Measurements from ENCODE around the gene INTS7. TPM values are rescaled to one million over a fixed set of nuclear protein-coding genes. Genes with fewer than 3 reads are reported as not detected.
"Not testable (repeated sequence)": the region's sequence is repeated elsewhere in the genome, so short reads cannot be mapped to it uniquely, and the experiment has no call there.

INTS7 gene
- total RNA-seq, 4 donors from 2014 or later, result 13.5 to 22.3 (median 18.2) TPM

DNA sequence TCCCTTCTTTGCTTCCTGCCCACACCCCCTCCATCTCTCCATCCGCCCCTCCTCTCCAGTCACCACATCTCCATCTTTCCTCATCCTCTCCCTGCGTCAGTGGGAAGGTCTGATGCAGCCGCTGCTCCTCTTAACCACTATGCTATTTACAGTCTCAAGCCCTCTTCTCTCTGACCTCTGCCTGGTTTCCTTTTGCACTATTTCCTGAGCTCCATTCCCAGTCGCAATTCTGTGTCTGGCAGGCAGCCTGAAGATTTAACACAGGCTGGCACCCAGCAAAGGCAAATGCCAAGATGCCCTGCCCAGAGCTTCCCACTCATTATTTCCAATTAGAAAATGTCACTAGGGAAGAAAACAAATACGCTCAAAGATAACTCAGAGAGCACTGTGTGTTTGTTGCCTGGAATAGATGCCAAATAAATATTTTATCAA, 115.2 kb downstream of the INTS7 start:
- WGBS, result 27% methylated on average over 5 of the region's 5 CpGs
- Histone ChIP-seq H3K27ac (no peak overlapping the region), H3K36me3 (no peaks in the 10 kb centered on the region), H3K4me1 (peaks cover 10% of the 10 kb centered on the region), H3K9me3 (no peaks in the 10 kb centered on the region), H3K27me3 (no peaks in the 10 kb centered on the region), H3K4me3 (no peak overlapping the region)
- DNase-seq (ENCODE audit: low spot score in 2 of 2), result peak in 1 of 2 donors; percentile 68
- TF ChIP-seq POLR2AphosphoS5 (IDR thresholded peaks at IDR 0.05) (no peak), POLR2A (IDR thresholded peaks at IDR 0.05) (no peak), EP300 (IDR thresholded peaks at IDR 0.05) (no peak)
- TF ChIP-seq, protein P1, sequence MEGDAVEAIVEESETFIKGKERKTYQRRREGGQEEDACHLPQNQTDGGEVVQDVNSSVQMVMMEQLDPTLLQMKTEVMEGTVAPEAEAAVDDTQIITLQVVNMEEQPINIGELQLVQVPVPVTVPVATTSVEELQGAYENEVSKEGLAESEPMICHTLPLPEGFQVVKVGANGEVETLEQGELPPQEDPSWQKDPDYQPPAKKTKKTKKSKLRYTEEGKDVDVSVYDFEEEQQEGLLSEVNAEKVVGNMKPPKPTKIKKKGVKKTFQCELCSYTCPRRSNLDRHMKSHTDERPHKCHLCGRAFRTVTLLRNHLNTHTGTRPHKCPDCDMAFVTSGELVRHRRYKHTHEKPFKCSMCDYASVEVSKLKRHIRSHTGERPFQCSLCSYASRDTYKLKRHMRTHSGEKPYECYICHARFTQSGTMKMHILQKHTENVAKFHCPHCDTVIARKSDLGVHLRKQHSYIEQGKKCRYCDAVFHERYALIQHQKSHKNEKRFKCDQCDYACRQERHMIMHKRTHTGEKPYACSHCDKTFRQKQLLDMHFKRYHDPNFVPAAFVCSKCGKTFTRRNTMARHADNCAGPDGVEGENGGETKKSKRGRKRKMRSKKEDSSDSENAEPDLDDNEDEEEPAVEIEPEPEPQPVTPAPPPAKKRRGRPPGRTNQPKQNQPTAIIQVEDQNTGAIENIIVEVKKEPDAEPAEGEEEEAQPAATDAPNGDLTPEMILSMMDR (IDR thresholded peaks at IDR 0.05), result no peak

- Histone ChIP-seq H3K27me3 (no peaks in the 10 kb centered on the region), H3K4me3 (no peak overlapping the region), H3K36me3 (no peaks in the 10 kb centered on the region), H3K4me1 (peaks cover 10% of the 10 kb centered on the region), H3K9me3 (no peaks in the 10 kb centered on the region), H3K27ac (no peak overlapping the region)
- no peak for DNase-seq (ENCODE audit: low spot score in 2 of 2)
- TF ChIP-seq POLR2A (IDR thresholded peaks at IDR 0.05) (no peak), POLR2AphosphoS5 (IDR thresholded peaks at IDR 0.05) (no peak), EP300 (IDR thresholded peaks at IDR 0.05) (no peak)
- TF ChIP-seq, protein P1 (IDR thresholded peaks at IDR 0.05), result no peak
- 89% methylated on average over 5 of the region's 5 CpGs for WGBS
These were observed 116.4 kb downstream of the INTS7 start for GRCh38 chr1:211918843-211919414.

DNA sequence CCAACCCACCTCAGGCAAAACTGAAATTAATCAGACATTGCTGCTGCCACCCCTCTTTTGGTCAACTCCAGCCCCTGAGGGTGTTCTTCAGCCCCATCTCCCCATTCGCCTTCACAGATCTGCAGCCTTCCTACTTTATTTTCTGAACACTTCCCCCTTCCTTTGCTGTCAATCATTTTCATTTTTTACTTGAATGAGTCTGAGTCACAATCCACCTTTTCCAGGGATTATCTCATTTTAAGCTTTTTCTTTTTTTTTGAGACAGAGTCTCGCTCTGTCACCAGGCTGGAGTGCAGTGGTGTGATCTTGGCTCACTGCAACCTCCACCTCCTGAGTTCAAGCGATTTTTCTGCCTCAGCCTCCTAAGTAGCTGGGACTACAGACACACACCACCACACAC, 118.9 kb downstream of the INTS7 start:
- DNase-seq (ENCODE audit: low spot score in 2 of 2); H3K9me3 ChIP-seq; H3K4me3 ChIP-seq; H3K27ac ChIP-seq; H3K36me3 ChIP-seq; H3K27me3 ChIP-seq: not testable (repeated sequence)
- H3K4me1 ChIP-seq, result peaks cover 10% of the 10 kb centered on the region
- WGBS, result 89% methylated on average over 3 of the region's 3 CpGs

DNA sequence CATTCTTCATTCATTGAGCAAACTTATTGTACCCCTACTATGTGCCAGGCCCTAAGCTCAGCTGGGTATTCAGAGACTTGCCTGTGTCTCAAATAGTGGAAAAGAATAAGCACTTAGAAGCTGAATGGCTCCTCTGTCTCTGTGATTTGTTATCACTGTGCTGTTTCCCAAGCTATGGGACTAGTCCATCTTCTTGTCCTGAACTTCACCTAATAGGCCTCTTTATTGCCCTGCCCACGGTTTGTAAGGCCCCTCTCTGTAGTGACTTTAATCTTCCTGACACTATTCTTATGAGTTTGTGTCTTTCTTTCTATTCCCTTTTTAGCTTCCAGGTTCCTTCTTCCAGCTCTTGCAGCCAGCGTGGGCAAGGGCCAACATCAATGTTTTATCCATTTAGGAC, 119.4 kb downstream of the INTS7 start:
- Histone ChIP-seq H3K36me3 (no peaks in the 10 kb centered on the region), H3K9me3 (no peaks in the 10 kb centered on the region), H3K27me3 (no peaks in the 10 kb centered on the region), H3K27ac (no peak overlapping the region), H3K4me3 (no peak overlapping the region), H3K4me1 (peaks cover 10% of the 10 kb centered on the region)
- TF ChIP-seq EP300 (IDR thresholded peaks at IDR 0.05), result no peak
- no peak for TF ChIP-seq POLR2AphosphoS5 (IDR thresholded peaks at IDR 0.05)
- TF ChIP-seq, protein P1 (IDR thresholded peaks at IDR 0.05), result no peak
- TF ChIP-seq POLR2A (IDR thresholded peaks at IDR 0.05), result no peak
- WGBS, result 76% methylated on average over 2 of the region's 2 CpGs
- DNase-seq (ENCODE audit: low spot score in 2 of 2), result no peak

DNA sequence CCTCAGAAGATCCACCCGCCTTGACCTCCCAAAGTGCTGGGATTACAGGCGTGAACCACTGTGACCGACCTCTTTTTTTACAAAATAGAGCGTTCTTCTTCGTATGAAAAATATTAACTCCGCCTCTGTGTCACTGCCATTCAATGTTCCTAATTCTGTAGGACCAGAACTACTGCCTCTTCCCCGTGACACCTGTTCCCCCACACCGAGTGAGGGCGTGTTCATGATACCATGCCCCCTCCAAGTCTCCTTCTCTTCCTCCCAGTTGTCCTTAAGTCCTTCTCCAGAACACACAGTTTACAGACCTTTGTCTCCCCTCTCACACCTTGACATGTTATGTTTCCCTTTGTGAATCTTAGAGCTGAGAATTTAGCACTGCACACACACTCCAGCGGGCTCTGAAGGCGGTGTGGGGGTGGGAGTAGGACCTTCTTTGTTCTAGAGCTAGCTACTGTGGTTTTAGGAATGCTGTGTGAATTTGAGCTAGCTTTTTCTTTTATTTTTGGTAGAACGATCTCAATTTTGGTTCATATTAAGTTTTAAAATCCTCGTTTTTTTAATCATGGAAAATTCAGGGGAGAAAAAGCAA, 122.4 kb downstream of the INTS7 start:
- Histone ChIP-seq H3K27ac (no peak overlapping the region), H3K4me1 (no peaks in the 10 kb centered on the region), H3K27me3 (no peaks in the 10 kb centered on the region), H3K4me3 (no peak overlapping the region), H3K36me3 (no peaks in the 10 kb centered on the region), H3K9me3 (no peaks in the 10 kb centered on the region)
- DNase-seq (ENCODE audit: low spot score in 2 of 2), result no peak
- 91% methylated on average over 13 of the region's 13 CpGs for WGBS
- no peak for TF ChIP-seq POLR2AphosphoS5 (IDR thresholded peaks at IDR 0.05)
- TF ChIP-seq POLR2A (IDR thresholded peaks at IDR 0.05), result no peak
- no peak for TF ChIP-seq EP300 (IDR thresholded peaks at IDR 0.05)
- TF ChIP-seq, protein P1 (IDR thresholded peaks at IDR 0.05), result no peak

All from suprapubic skin (tissue), 4 donors.